Measurements from ENCODE around the gene HASPIN. TPM values are rescaled to one million over a fixed set of nuclear protein-coding genes. Genes with fewer than 3 reads are reported as not detected.

Gene HASPIN
- total RNA-seq, 1 experiment from 2014 or later, result 26.8 TPM

GRCh38 chr17:3755335-3756030, 31.8 kb downstream of the HASPIN start:
- no peaks in the 10 kb centered on the region; the same call in 1 of the 2 replicates for H3K9me3 ChIP-seq (ENCODE audit: insufficient read depth, low read depth)
- ChIA-PET POLR2A (ENCODE audit: unreplicated experiment) (interaction anchor here (0.6 to 1.6 kb wide), 4 partner anchors 88 to 380 kb away, joined by 3 to 30 read pairs (median 12); no protein-coding TSS in a partner anchor), CTCF (interaction anchor here (0.6 to 1.1 kb wide), 5 partner anchors 18 to 750 kb away, joined by 5 to 18 read pairs (median 10); partner anchors contain the start of genes NCBP3 and P2RX5)
- H3K27ac ChIP-seq, result peak overlapping the region; percentile 43
- peak overlapping the region; percentile 92 for H3K4me2 ChIP-seq
- peaks cover 11% of the 10 kb centered on the region for H3K4me1 ChIP-seq (replicated peaks; ENCODE audit: insufficient read depth)
- no peaks in the 10 kb centered on the region for H4K20me1 ChIP-seq (ENCODE audit: insufficient read depth)
- H3K27me3 ChIP-seq (ENCODE audit: insufficient read depth, low read depth), result no peaks in the 10 kb centered on the region
- TF ChIP-seq EZH2 (IDR thresholded peaks at IDR 0.05; ENCODE audit: low read depth), result no peak
- TF ChIP-seq CTCF (conservative IDR thresholded peaks at IDR 0.05), result no peak
- peak in 1 of 2 experiments; percentile 34 for DNase-seq
- 0 out of 2 replicates have a peak, but pooled peaks cover 3% of the 10 kb centered on the region for H3F3A ChIP-seq (ENCODE audit: insufficient read depth, low read depth)
- H3K79me2 ChIP-seq (ENCODE audit: low read depth), result 0 out of 2 replicates have a peak, but pooled peaks cover 4% of the 10 kb centered on the region
- no peaks in the 10 kb centered on the region for H3K9me2 ChIP-seq (ENCODE audit: insufficient read depth)
- no peaks in the 10 kb centered on the region for H3K36me3 ChIP-seq (ENCODE audit: low read depth)
- TSS peak; percentile 89 for BruUV-seq (replicated peaks)
- intact Hi-C loops (cut with micrococcal nuclease; ENCODE audit: unreplicated experiment), result loop anchor here (2.0 kb wide), 1 partner anchor 87 kb away; the partner anchor contains the start of genes EMC6 and TAX1BP3
- H2AFZ ChIP-seq, result peak overlapping the region; percentile 98
- peak overlapping the region; percentile 94 for H3K4me3 ChIP-seq

DNA sequence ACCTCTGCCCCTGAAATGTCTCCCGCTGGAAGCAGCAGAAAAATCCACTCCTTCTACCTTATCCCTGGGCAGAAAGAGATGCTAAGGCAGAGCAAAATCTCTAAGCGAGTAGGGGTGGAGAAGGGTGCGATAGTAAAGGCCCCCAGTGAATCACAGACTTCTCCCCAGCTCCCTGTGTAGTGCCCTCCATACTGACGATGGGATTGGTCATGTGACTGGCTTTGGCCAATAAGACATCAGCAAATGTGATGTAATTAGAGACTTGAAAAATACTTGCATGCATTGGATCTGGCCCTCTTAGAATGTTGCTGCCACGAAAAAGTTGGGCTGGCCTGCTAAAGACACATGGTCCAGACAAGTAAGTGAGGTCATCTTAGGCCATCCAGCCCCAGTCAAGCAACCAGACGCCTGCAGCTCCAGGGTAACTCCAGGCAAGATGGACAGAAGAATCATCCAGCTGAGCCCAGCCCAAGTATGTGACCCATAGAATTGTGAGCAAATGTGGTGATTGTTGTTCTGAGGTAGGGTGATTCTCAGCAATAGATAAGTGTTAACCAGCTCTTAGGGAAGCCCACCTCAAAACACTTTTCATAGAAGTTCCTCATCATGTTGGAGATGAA, 36.0 kb downstream of the HASPIN start:
- Histone ChIP-seq H3K4me1 (replicated peaks; ENCODE audit: insufficient read depth) (peaks cover 11% of the 10 kb centered on the region), H3F3A (ENCODE audit: insufficient read depth, low read depth) (0 out of 2 replicates have a peak, but pooled peaks cover 3% of the 10 kb centered on the region), H2AFZ (no peak overlapping the region), H3K36me3 (ENCODE audit: low read depth) (no peaks in the 10 kb centered on the region), H3K4me2 (no peak overlapping the region), H4K20me1 (ENCODE audit: insufficient read depth) (no peaks in the 10 kb centered on the region), H3K9me2 (ENCODE audit: insufficient read depth) (no peaks in the 10 kb centered on the region), H3K9me3 (ENCODE audit: insufficient read depth, low read depth) (no peaks in the 10 kb centered on the region; the same call in 1 of the 2 replicates), H3K27ac (no peak overlapping the region), H3K27me3 (ENCODE audit: insufficient read depth, low read depth) (no peaks in the 10 kb centered on the region), H3K4me3 (no peak overlapping the region), H3K79me2 (ENCODE audit: low read depth) (0 out of 2 replicates have a peak, but pooled peaks cover 4% of the 10 kb centered on the region)
- intact Hi-C loops (cut with micrococcal nuclease; ENCODE audit: unreplicated experiment), result no loop called here
- DNase-seq, result no peak
- ChIA-PET CTCF (no interaction called here), POLR2A (ENCODE audit: unreplicated experiment) (interaction anchor here (0.7 kb wide), 1 partner anchor 685 kb away, joined by 3 read pairs; no protein-coding TSS in a partner anchor)
- TF ChIP-seq CTCF (conservative IDR thresholded peaks at IDR 0.05) (no peak), EZH2 (IDR thresholded peaks at IDR 0.05; ENCODE audit: low read depth) (no peak)
- no TSS peak for BruUV-seq (replicated peaks)

DNA sequence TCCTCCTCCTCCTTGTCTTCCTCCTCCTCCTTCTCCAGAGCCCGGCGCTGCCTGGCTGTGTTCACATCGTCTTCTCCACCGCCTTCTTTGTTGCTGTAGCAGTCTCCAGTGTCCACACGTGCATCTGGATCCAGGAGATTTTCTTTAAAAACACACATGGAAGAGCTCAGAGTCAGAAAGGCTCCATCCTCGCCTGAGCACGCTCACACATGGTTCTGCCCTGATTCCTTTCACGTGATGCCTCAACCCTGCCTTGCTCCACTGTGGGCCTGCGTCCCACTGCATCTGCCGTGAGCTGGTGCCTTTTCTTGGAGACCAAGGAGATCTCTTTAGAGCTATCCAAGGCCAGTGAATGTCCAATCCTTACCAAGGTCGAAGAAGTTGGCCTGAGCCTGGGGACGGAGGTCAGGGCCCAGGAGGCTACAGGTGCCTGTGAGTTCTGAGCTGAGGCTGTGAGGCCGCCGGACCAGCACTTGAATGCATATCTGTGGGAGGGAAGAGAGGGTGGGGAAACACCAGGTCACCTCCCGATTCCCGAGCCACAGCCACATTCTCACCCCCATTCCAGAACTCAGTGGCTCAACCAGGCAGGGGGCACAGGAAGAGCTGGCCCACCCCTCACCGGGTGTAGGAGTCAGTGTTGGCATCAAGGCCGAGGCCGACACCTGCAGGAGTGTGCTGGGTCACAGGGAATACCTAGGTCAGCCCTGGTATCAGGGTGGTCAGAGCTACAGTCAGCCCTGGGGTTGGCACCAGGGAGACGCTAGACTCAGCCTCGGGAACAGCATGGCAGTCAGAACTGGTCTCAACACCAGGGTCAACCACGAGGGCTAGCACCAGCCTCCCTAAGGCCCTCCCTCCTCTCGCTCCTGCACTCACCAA, 37.6 kb downstream of the HASPIN start:
- Histone ChIP-seq H4K20me1 (ENCODE audit: insufficient read depth) (no peaks in the 10 kb centered on the region), H3K4me1 (replicated peaks; ENCODE audit: insufficient read depth) (no peaks in the 10 kb centered on the region), H3K9me2 (ENCODE audit: insufficient read depth) (no peaks in the 10 kb centered on the region), H3K9me3 (ENCODE audit: insufficient read depth, low read depth) (no peaks in the 10 kb centered on the region; the same call in 1 of the 2 replicates), H2AFZ (no peak overlapping the region), H3K79me2 (ENCODE audit: low read depth) (no peaks in the 10 kb centered on the region), H3K4me3 (no peak overlapping the region), H3K4me2 (no peak overlapping the region), H3K27me3 (ENCODE audit: insufficient read depth, low read depth) (no peaks in the 10 kb centered on the region), H3F3A (ENCODE audit: insufficient read depth, low read depth) (no peaks in the 10 kb centered on the region), H3K36me3 (ENCODE audit: low read depth) (no peaks in the 10 kb centered on the region), H3K27ac (no peak overlapping the region)
- ChIA-PET POLR2A (ENCODE audit: unreplicated experiment) (no interaction called here), CTCF (no interaction called here)
- BruUV-seq (replicated peaks), result no TSS peak
- intact Hi-C loops (cut with micrococcal nuclease; ENCODE audit: unreplicated experiment), result no loop called here
- TF ChIP-seq CTCF (conservative IDR thresholded peaks at IDR 0.05) (no peak), EZH2 (IDR thresholded peaks at IDR 0.05; ENCODE audit: low read depth) (no peak)
- no peak for DNase-seq

Data from PC-9 (cell line).